WTC11 (cell line): ENCODE data around the gene MKS1. TPM values are rescaled to one million over a fixed set of nuclear protein-coding genes. Genes with fewer than 3 reads are reported as not detected.

ENCODE experiments used
- ATAC-seq: fragments of 200-7000 bp; cut with Tn5 transposase; 2 replicates; pipeline ENCODE4 v1.10.0; 2021; ENCODE audit warnings: mild to moderate bottlenecking, moderate library complexity
- CTCF ChIA-PET: fragments of 300-600 bp; sonication (Branson Sonifier 250); formaldehyde crosslinking; loops from one replicate; lab custom pipeline; 2021; ENCODE audit warnings: antibody characterized with exemption; lab: Charles Lee
- POLR2A ChIA-PET: fragments of 350-600 bp; sonication (Branson Sonifier 250); formaldehyde crosslinking; loops from one replicate; lab custom pipeline; 2021; ENCODE audit warnings: antibody characterized with exemption; lab: Charles Lee
- DNase-seq: peaks from one replicate; pipeline ENCODE4 v3.0.0; 2021; ENCODE audit warnings: low spot score
- H3K27ac Mint-ChIP-seq: 2 replicates; pipeline ENCODE4 v1.8.0; 2021; ENCODE audit warnings: mixed read lengths
- H3K27me3 Mint-ChIP-seq: 2 replicates; pipeline ENCODE4 v1.8.0; 2021; ENCODE audit warnings: low read depth, mild to moderate bottlenecking, moderate library complexity, mixed read lengths
- H3K36me3 Mint-ChIP-seq: 2 replicates; pipeline ENCODE4 v1.8.0; 2021; ENCODE audit warnings: mixed read lengths
- H3K4me1 Mint-ChIP-seq: 2 replicates; pipeline ENCODE4 v1.8.0; 2022; ENCODE audit warnings: mixed read lengths
- H3K4me3 Mint-ChIP-seq: 2 replicates; pipeline ENCODE4 v1.8.0; 2021; ENCODE audit warnings: mild to moderate bottlenecking, moderate library complexity, mixed read lengths
- H3K9me3 Mint-ChIP-seq: 2 replicates; pipeline ENCODE4 v1.8.0; 2021; ENCODE audit warnings: mixed read lengths
- ESRRA ChIP-seq: sonication (generic); formaldehyde crosslinking; IDR thresholded peaks from 2 replicates; pipeline ENCODE4 v1.8.1; 2022; ENCODE audit warnings: mild to moderate bottlenecking, missing genetic modification reagents, borderline replicate concordance
- KAT7 ChIP-seq: sonication (generic); formaldehyde crosslinking; IDR thresholded peaks from 2 replicates; pipeline ENCODE4 v1.8.1; 2023; ENCODE audit warnings: missing genetic modification reagents, mild to moderate bottlenecking, borderline replicate concordance
- NR1H2 ChIP-seq: sonication (generic); formaldehyde crosslinking; IDR thresholded peaks from 2 replicates; pipeline ENCODE4 v1.9.0; 2021; ENCODE audit warnings: mild to moderate bottlenecking, moderate library complexity, missing genetic modification reagents
- NR3C1 ChIP-seq: sonication (generic); formaldehyde crosslinking; conservative IDR thresholded peaks from 2 replicates; pipeline ENCODE4 v1.8.1; 2023; ENCODE audit warnings: low read depth, mild to moderate bottlenecking, missing genetic modification reagents
- TCF7 ChIP-seq: sonication (generic); formaldehyde crosslinking; IDR thresholded peaks from 2 replicates; pipeline ENCODE4 v1.8.0; 2022; ENCODE audit warnings: mild to moderate bottlenecking, low read depth, missing genetic modification reagents, moderate library complexity
- TEAD4 ChIP-seq: sonication (generic); formaldehyde crosslinking; IDR thresholded peaks from 2 replicates; pipeline ENCODE4 v1.8.0; 2022; ENCODE audit warnings: mild to moderate bottlenecking, missing genetic modification reagents
- ZNF138 ChIP-seq: sonication (generic); formaldehyde crosslinking; conservative IDR thresholded peaks from 2 replicates; pipeline ENCODE4 v1.8.1; 2022; ENCODE audit warnings: mild to moderate bottlenecking, moderate library complexity, missing genetic modification reagents
- ZNF423 ChIP-seq: fragments of 250-450 bp; sonication (Bioruptor Pico); IDR thresholded peaks from 2 replicates; pipeline ENCODE4 v2.1.2; 2022; ENCODE audit warnings: mild to moderate bottlenecking, moderate library complexity
- total RNA-seq: library from RNA; stranded (reverse); gene quantifications from 3 replicates; pipeline ENCODE4 v1.2.3, GENCODE V29; 2021
- TF ChIP-seq, protein P1 (sequence below): fragments of 250-450 bp; sonication (Bioruptor Pico); conservative IDR thresholded peaks from 2 replicates; pipeline ENCODE4 v1.9.0; 2021; ENCODE audit warnings: mild to moderate bottlenecking
- TF ChIP-seq, protein P2 (sequence below): sonication (generic); formaldehyde crosslinking; IDR thresholded peaks from 2 replicates; pipeline ENCODE4 v1.8.1; 2023; ENCODE audit warnings: mild to moderate bottlenecking, missing genetic modification reagents
- TF ChIP-seq, protein P3 (sequence below): sonication (generic); formaldehyde crosslinking; IDR thresholded peaks from 2 replicates; pipeline ENCODE4 v1.8.1; 2023; ENCODE audit warnings: mild to moderate bottlenecking, missing genetic modification reagents, borderline replicate concordance
- TF ChIP-seq, protein P4 (sequence below): fragments of 200-600 bp; IDR thresholded peaks from 2 replicates; pipeline ENCODE4 v1.8.0; 2022; ENCODE audit warnings: antibody characterized with exemption
- TF ChIP-seq, protein P5 (sequence below): sonication (generic); formaldehyde crosslinking; IDR thresholded peaks from 2 replicates; pipeline ENCODE4 v1.8.1; 2023; ENCODE audit warnings: mild to moderate bottlenecking, moderate library complexity, missing genetic modification reagents
- TF ChIP-seq, protein P6 (sequence below): sonication (generic); formaldehyde crosslinking; IDR thresholded peaks from 2 replicates; pipeline ENCODE4 v1.8.0; 2023; ENCODE audit warnings: missing genetic modification reagents, mild to moderate bottlenecking, borderline replicate concordance
- TF ChIP-seq, protein P7 (sequence below): fragments of 250-450 bp; sonication (Bioruptor Pico); IDR thresholded peaks from 2 replicates; pipeline ENCODE4 v1.9.0; 2021; ENCODE audit warnings: mild to moderate bottlenecking, borderline replicate concordance

Gene MKS1
- total RNA-seq, 1 experiment from 2014 or later: 24.2 TPM

DNA sequence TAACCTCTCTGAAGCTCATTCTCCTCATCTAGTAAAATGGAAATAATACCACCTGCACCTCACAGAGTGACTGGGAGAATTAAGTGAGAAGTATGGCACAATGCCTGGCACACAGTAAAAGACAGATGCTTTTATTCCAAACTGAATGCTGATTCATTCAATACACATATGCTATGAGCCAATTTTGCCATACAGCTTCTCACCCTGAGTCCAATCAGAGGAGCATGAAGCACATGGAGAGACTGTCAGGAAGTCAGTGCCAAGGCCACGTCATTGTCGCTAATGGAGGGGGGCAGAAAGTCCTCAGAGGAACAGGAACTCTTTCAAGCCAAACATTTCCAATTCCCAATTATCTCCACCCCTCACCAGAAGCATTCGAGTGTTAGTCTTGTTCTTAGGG lies 11.6 kb downstream of the MKS1 start (continued):
- TF ChIP-seq, protein P1, sequence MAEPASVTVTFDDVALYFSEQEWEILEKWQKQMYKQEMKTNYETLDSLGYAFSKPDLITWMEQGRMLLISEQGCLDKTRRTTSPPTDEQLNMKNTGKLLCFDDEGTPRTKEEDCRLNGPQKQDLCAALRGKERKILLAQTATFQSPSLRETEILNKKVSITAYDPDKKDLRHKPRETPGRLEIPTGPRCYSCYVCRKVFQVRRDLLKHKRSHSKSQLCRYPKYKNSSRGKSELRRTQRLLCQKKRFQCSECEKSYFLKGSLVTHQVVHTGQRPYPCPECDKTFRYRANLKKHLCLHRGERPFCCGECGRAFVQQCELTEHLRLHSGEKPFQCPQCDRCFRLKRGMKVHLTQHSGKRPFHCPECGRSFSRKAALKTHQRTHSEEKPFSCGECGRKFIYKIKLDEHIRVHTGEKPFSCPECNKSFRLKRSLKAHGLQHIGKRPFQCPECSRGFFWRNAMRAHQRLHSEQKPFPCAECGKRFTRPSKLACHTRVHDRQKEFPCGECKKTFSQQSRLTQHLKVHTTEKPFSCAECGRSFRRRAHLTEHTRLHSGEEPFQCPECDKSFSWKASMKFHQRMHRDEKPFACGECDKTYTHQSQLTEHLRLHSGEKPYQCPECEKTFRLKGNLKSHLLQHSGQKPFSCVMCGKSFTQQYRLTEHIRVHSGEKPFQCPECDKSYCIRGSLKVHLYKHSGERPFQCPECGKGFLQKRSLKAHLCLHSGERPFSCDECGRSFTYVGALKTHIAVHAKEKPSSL (CRISPR knock-in tag): no peak
- TF ChIP-seq, protein P2, sequence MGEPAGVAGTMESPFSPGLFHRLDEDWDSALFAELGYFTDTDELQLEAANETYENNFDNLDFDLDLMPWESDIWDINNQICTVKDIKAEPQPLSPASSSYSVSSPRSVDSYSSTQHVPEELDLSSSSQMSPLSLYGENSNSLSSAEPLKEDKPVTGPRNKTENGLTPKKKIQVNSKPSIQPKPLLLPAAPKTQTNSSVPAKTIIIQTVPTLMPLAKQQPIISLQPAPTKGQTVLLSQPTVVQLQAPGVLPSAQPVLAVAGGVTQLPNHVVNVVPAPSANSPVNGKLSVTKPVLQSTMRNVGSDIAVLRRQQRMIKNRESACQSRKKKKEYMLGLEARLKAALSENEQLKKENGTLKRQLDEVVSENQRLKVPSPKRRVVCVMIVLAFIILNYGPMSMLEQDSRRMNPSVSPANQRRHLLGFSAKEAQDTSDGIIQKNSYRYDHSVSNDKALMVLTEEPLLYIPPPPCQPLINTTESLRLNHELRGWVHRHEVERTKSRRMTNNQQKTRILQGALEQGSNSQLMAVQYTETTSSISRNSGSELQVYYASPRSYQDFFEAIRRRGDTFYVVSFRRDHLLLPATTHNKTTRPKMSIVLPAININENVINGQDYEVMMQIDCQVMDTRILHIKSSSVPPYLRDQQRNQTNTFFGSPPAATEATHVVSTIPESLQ (CRISPR knock-in tag): no peak
- TF ChIP-seq TEAD4 (CRISPR knock-in tag) (no peak), TCF7 (CRISPR knock-in tag) (no peak), ESRRA (CRISPR knock-in tag) (no peak)
- TF ChIP-seq, protein P3, sequence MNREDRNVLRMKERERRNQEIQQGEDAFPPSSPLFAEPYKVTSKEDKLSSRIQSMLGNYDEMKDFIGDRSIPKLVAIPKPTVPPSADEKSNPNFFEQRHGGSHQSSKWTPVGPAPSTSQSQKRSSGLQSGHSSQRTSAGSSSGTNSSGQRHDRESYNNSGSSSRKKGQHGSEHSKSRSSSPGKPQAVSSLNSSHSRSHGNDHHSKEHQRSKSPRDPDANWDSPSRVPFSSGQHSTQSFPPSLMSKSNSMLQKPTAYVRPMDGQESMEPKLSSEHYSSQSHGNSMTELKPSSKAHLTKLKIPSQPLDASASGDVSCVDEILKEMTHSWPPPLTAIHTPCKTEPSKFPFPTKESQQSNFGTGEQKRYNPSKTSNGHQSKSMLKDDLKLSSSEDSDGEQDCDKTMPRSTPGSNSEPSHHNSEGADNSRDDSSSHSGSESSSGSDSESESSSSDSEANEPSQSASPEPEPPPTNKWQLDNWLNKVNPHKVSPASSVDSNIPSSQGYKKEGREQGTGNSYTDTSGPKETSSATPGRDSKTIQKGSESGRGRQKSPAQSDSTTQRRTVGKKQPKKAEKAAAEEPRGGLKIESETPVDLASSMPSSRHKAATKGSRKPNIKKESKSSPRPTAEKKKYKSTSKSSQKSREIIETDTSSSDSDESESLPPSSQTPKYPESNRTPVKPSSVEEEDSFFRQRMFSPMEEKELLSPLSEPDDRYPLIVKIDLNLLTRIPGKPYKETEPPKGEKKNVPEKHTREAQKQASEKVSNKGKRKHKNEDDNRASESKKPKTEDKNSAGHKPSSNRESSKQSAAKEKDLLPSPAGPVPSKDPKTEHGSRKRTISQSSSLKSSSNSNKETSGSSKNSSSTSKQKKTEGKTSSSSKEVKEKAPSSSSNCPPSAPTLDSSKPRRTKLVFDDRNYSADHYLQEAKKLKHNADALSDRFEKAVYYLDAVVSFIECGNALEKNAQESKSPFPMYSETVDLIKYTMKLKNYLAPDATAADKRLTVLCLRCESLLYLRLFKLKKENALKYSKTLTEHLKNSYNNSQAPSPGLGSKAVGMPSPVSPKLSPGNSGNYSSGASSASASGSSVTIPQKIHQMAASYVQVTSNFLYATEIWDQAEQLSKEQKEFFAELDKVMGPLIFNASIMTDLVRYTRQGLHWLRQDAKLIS (CRISPR knock-in tag): no peak
- TF ChIP-seq, protein P4, sequence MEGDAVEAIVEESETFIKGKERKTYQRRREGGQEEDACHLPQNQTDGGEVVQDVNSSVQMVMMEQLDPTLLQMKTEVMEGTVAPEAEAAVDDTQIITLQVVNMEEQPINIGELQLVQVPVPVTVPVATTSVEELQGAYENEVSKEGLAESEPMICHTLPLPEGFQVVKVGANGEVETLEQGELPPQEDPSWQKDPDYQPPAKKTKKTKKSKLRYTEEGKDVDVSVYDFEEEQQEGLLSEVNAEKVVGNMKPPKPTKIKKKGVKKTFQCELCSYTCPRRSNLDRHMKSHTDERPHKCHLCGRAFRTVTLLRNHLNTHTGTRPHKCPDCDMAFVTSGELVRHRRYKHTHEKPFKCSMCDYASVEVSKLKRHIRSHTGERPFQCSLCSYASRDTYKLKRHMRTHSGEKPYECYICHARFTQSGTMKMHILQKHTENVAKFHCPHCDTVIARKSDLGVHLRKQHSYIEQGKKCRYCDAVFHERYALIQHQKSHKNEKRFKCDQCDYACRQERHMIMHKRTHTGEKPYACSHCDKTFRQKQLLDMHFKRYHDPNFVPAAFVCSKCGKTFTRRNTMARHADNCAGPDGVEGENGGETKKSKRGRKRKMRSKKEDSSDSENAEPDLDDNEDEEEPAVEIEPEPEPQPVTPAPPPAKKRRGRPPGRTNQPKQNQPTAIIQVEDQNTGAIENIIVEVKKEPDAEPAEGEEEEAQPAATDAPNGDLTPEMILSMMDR: no peak
- TF ChIP-seq, protein P5, sequence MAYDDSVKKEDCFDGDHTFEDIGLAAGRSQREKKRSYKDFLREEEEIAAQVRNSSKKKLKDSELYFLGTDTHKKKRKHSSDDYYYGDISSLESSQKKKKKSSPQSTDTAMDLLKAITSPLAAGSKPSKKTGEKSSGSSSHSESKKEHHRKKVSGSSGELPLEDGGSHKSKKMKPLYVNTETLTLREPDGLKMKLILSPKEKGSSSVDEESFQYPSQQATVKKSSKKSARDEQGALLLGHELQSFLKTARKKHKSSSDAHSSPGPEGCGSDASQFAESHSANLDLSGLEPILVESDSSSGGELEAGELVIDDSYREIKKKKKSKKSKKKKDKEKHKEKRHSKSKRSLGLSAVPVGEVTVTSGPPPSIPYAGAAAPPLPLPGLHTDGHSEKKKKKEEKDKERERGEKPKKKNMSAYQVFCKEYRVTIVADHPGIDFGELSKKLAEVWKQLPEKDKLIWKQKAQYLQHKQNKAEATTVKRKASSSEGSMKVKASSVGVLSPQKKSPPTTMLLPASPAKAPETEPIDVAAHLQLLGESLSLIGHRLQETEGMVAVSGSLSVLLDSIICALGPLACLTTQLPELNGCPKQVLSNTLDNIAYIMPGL (CRISPR knock-in tag): no peak
- TF ChIP-seq, all 79 proteins: peak for 0

DNA sequence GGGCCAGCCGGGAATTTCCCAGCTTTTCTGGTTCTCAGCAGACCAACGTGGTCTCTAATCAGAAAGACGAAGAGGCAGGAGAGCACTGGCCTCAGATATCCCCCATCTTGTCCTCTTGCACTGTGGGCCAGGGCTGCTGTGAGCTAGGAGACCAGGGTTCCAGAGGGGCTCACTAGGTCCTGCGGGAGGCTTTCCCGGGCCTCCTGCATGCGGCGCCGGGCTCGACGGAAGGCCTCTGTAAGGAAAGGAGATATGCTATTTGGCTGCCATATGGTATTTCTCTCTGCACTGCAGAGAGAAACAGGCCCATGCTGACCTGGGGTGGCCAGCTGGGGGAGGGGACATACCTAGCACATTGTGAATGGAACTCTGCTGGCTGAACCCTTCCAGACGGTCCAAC lies 13.1 kb downstream of the MKS1 start:
- ChIA-PET POLR2A (no interaction called here), CTCF (interaction anchor here (0.7 kb wide), 1 partner anchor 44 kb away, joined by 3 read pairs; no protein-coding TSS in a partner anchor)
- DNase-seq (no peak), ATAC-seq (no peak)
- Mint-ChIP-seq H3K4me1 (no peaks in the 10 kb centered on the region), H3K27ac (no peak overlapping the region), H3K4me3 (no peak overlapping the region), H3K27me3 (0 out of 2 replicates have a peak, but pooled peaks cover under 1% of the 10 kb centered on the region), H3K9me3 (no peaks in the 10 kb centered on the region), H3K36me3 (peaks cover 9% of the 10 kb centered on the region)
- TF ChIP-seq ZNF138 (CRISPR knock-in tag) (no peak), ZNF423 (CRISPR knock-in tag) (no peak), KAT7 (no peak), NR3C1 (CRISPR knock-in tag) (no peak), NR1H2 (CRISPR knock-in tag) (no peak)
- TF ChIP-seq, protein P6, sequence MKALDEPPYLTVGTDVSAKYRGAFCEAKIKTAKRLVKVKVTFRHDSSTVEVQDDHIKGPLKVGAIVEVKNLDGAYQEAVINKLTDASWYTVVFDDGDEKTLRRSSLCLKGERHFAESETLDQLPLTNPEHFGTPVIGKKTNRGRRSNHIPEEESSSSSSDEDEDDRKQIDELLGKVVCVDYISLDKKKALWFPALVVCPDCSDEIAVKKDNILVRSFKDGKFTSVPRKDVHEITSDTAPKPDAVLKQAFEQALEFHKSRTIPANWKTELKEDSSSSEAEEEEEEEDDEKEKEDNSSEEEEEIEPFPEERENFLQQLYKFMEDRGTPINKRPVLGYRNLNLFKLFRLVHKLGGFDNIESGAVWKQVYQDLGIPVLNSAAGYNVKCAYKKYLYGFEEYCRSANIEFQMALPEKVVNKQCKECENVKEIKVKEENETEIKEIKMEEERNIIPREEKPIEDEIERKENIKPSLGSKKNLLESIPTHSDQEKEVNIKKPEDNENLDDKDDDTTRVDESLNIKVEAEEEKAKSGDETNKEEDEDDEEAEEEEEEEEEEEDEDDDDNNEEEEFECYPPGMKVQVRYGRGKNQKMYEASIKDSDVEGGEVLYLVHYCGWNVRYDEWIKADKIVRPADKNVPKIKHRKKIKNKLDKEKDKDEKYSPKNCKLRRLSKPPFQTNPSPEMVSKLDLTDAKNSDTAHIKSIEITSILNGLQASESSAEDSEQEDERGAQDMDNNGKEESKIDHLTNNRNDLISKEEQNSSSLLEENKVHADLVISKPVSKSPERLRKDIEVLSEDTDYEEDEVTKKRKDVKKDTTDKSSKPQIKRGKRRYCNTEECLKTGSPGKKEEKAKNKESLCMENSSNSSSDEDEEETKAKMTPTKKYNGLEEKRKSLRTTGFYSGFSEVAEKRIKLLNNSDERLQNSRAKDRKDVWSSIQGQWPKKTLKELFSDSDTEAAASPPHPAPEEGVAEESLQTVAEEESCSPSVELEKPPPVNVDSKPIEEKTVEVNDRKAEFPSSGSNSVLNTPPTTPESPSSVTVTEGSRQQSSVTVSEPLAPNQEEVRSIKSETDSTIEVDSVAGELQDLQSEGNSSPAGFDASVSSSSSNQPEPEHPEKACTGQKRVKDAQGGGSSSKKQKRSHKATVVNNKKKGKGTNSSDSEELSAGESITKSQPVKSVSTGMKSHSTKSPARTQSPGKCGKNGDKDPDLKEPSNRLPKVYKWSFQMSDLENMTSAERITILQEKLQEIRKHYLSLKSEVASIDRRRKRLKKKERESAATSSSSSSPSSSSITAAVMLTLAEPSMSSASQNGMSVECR (CRISPR knock-in tag): no peak
- TF ChIP-seq, protein P7, sequence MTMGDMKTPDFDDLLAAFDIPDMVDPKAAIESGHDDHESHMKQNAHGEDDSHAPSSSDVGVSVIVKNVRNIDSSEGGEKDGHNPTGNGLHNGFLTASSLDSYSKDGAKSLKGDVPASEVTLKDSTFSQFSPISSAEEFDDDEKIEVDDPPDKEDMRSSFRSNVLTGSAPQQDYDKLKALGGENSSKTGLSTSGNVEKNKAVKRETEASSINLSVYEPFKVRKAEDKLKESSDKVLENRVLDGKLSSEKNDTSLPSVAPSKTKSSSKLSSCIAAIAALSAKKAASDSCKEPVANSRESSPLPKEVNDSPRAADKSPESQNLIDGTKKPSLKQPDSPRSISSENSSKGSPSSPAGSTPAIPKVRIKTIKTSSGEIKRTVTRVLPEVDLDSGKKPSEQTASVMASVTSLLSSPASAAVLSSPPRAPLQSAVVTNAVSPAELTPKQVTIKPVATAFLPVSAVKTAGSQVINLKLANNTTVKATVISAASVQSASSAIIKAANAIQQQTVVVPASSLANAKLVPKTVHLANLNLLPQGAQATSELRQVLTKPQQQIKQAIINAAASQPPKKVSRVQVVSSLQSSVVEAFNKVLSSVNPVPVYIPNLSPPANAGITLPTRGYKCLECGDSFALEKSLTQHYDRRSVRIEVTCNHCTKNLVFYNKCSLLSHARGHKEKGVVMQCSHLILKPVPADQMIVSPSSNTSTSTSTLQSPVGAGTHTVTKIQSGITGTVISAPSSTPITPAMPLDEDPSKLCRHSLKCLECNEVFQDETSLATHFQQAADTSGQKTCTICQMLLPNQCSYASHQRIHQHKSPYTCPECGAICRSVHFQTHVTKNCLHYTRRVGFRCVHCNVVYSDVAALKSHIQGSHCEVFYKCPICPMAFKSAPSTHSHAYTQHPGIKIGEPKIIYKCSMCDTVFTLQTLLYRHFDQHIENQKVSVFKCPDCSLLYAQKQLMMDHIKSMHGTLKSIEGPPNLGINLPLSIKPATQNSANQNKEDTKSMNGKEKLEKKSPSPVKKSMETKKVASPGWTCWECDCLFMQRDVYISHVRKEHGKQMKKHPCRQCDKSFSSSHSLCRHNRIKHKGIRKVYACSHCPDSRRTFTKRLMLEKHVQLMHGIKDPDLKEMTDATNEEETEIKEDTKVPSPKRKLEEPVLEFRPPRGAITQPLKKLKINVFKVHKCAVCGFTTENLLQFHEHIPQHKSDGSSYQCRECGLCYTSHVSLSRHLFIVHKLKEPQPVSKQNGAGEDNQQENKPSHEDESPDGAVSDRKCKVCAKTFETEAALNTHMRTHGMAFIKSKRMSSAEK (CRISPR knock-in tag): no peak
